Lung (tissue), 12 donors: ENCODE measurements around the gene HLA-DOA. TPM values are rescaled to one million over a fixed set of nuclear protein-coding genes. Genes with fewer than 3 reads are reported as not detected.

ENCODE experiments used
- ATAC-seq: fragments of 200-7000 bp; cut with Tn5 transposase; one replicate; pipeline ENCODE4 v1.9.1; 2020; ENCODE audit warnings: moderate number of reproducible peaks; ENCODE audit not compliant: insufficient read depth, low FRiP score
- DNase-seq, 3 donors: peaks; one replicate each; pipeline ENCODE4 v3.0.0-alpha.2; 2013 to 2017
- H3K27ac ChIP-seq, 2 donors: one replicate each; pipeline ENCODE4 v1.5.1; 2013; ENCODE audit warnings: mild to moderate bottlenecking in 2 of 2, moderate library complexity in 2 of 2, control low read depth in 1 of 2, inconsistent platforms in 1 of 2, low read depth in 1 of 2, low read length in 1 of 2
- H3K27me3 ChIP-seq, 3 donors: one replicate each; pipeline ENCODE4 v1.5.1; 2013; ENCODE audit warnings: low read length in 2 of 3; ENCODE audit not compliant: control insufficient read depth in 3 of 3, insufficient read depth in 3 of 3
- H3K36me3 ChIP-seq, 4 donors: one replicate each; pipeline ENCODE4 v1.5.1; 2013; ENCODE audit warnings: low read length in 4 of 4, mild to moderate bottlenecking in 1 of 4, moderate library complexity in 1 of 4; ENCODE audit not compliant: control insufficient read depth in 4 of 4, insufficient read depth in 4 of 4
- H3K4me1 ChIP-seq, 5 donors: one replicate each; pipeline ENCODE4 v1.5.1; 2013; ENCODE audit warnings: low read length in 5 of 5, mild to moderate bottlenecking in 2 of 5, moderate library complexity in 1 of 5; ENCODE audit not compliant: control insufficient read depth in 5 of 5, insufficient read depth in 5 of 5
- H3K4me3 ChIP-seq: one replicate; pipeline ENCODE4 v1.5.1; 2013; ENCODE audit warnings: mild to moderate bottlenecking, control low read depth, moderate library complexity
- H3K9ac ChIP-seq, 2 donors: one replicate each; pipeline ENCODE4 v1.5.1; 2013; ENCODE audit warnings: low read length in 2 of 2, control low read depth in 1 of 2; ENCODE audit not compliant: insufficient read depth in 1 of 2
- H3K9me3 ChIP-seq, 4 donors: one replicate each; pipeline ENCODE4 v1.5.1; 2013; ENCODE audit warnings: low read length in 3 of 4, mild to moderate bottlenecking in 1 of 4, moderate library complexity in 1 of 4; ENCODE audit not compliant: control insufficient read depth in 4 of 4, insufficient read depth in 3 of 4
- CTCF ChIP-seq: IDR thresholded peaks from 2 replicates; pipeline ENCODE4 v1.5.1; 2012; ENCODE audit warnings: mild to moderate bottlenecking; ENCODE audit errors: control extremely low read depth, extremely low read depth
- WGBS, 2 donors: extraction: QIAGEN DNeasy Blood & Tissue Kit; methylation state at CpG; one replicate each; pipeline ENCODE4 v1.1.7; 2013; 5-methylcytosine and 5-hydroxymethylcytosine counted together
- polyA plus RNA-seq, 2 donors: library from polyadenylated mRNA; stranded (reverse); fragments of 200-250 nt; gene quantifications; one replicate each; pipeline ENCODE4 v1.2.1, GENCODE V29; 2013
- total RNA-seq, 2 donors: library from RNA; depleted of rRNA in 1 of 2; stranded (reverse); fragments of >200 nt in 1 of 2; gene quantifications; one replicate each; pipeline ENCODE4 v1.2.1, GENCODE V29; 2014 to 2021
- donor health status: control.
- donor health status: control.
- donor health status: Bipolar disorder and iron deficiency.
- donor health status: healthy.
- donor health status: DM: yes; HTN: yes; CAD: no.

The HLA-DOA gene
- total and polyA plus RNA-seq, 4 donors: 4.6 to 26.4 (median 16.8) TPM

GRCh38 chr6:32974541-32975308, 34.7 kb downstream of the HLA-DOA start:
- DNase-seq: peak in 1 of 3 donors; percentile 6

GRCh38 chr6:32974016-32974333, 35.4 kb downstream of the HLA-DOA start:
- H3K36me3 ChIP-seq: peaks cover 46 to 69% (median 47%) of the 10 kb centered on the region in 4 donors
- peak in 2 of 3 donors; percentile 52 to 58 for DNase-seq
- WGBS, 2 donors: 0 to 2% methylated on average over 4 of the region's 4 CpGs
- H3K4me3 ChIP-seq: peak overlapping the region; percentile 97
- H3K9ac ChIP-seq: peak overlapping the region in 1 of 2 donors; percentile 78
- no peak for ATAC-seq
- H3K27ac ChIP-seq: no peak overlapping the region
- no peaks in the 10 kb centered on the region for H3K9me3 ChIP-seq
- peaks cover 0 to 28% (median 5%) of the 10 kb centered on the region in 5 donors for H3K4me1 ChIP-seq
- no peak for TF ChIP-seq CTCF
- no peaks in the 10 kb centered on the region for H3K27me3 ChIP-seq

More at GRCh38 chr6:32974541-32975308, 34.7 kb downstream of the HLA-DOA start:
- no peak for TF ChIP-seq CTCF
- Histone ChIP-seq H3K9ac (peak overlapping the region in 1 of 2 donors; percentile 43), H3K4me3 (peak overlapping the region; percentile 82), H3K27me3 (no peaks in the 10 kb centered on the region), H3K27ac (no peak overlapping the region), H3K36me3 (peaks cover 52 to 71% (median 54%) of the 10 kb centered on the region in 4 donors), H3K9me3 (no peaks in the 10 kb centered on the region), H3K4me1 (peaks cover 0 to 23% (median 5%) of the 10 kb centered on the region in 5 donors)
- ATAC-seq: no peak
- 11 to 24% methylated on average over 14 of the region's 14 CpGs for WGBS, 2 donors

GRCh38 chr6:32973144-32974015, 36.0 kb downstream of the HLA-DOA start:
- H3K4me3 ChIP-seq: peak overlapping the region; percentile 97
- no peak for TF ChIP-seq CTCF
- peak overlapping the region; percentile 38 to 79 for H3K27ac ChIP-seq
- no peaks in the 10 kb centered on the region for H3K9me3 ChIP-seq
- no peaks in the 10 kb centered on the region for H3K27me3 ChIP-seq
- WGBS, 2 donors: 0% methylated on average over 23 of the region's 23 CpGs
- peaks cover 42 to 66% (median 43%) of the 10 kb centered on the region in 4 donors for H3K36me3 ChIP-seq
- ATAC-seq: no peak
- peak; percentile 43 to 57 (median 56) for DNase-seq
- peak overlapping the region; percentile 31 to 78 for H3K9ac ChIP-seq
- H3K4me1 ChIP-seq: peaks cover 0 to 28% (median 5%) of the 10 kb centered on the region in 5 donors
